NB4 (cell line): ENCODE data around the gene DACT1.

Experiments
- DNase-seq: peaks from one replicate; pipeline ENCODE4 v3.0.0; 2010; ENCODE audit warnings: low read depth
- H3K4me3 ChIP-seq: one replicate; pipeline ENCODE4 v1.5.1; 2011; ENCODE audit warnings: mild to moderate bottlenecking, low read depth, low read length, moderate library complexity
- CTCF ChIP-seq: IDR thresholded peaks from one replicate; pipeline ENCODE4 v1.5.1; 2012; ENCODE audit warnings: low read depth, low read length
- MAX ChIP-seq: IDR thresholded peaks from 2 replicates; pipeline ENCODE4 v1.6.1; 2011; ENCODE audit warnings: low read depth, low read length
- MYC ChIP-seq: IDR thresholded peaks from 2 replicates; pipeline ENCODE4 v1.6.1; 2011; ENCODE audit warnings: low read depth, low read length
- POLR2A ChIP-seq: IDR thresholded peaks from 2 replicates; pipeline ENCODE4 v1.6.1; 2011; ENCODE audit warnings: mild to moderate bottlenecking; ENCODE audit not compliant: insufficient read length; ENCODE audit errors: extremely low read depth

DACT1 gene

GRCh38 chr14:58660407-58660806 is 22.6 kb downstream of the DACT1 start:
- TF ChIP-seq MAX (no peak), MYC (no peak), POLR2A (no peak), CTCF (no peak)
- no peak for DNase-seq
- H3K4me3 ChIP-seq: no peak overlapping the region

- DNase-seq: peak; percentile 7
- no peak for TF ChIP-seq CTCF
- TF ChIP-seq POLR2A: no peak
- no peak for TF ChIP-seq MAX
- no peak for TF ChIP-seq MYC
- H3K4me3 ChIP-seq: no peak overlapping the region
Measured at GRCh38 chr14:58662018-58662417, 24.3 kb downstream of the DACT1 start.

GRCh38 chr14:58662759-58663158 is 25.0 kb downstream of the DACT1 start:
- TF ChIP-seq MYC (no peak), MAX (no peak), CTCF (no peak), POLR2A (no peak)
- DNase-seq: peak; percentile 7
- H3K4me3 ChIP-seq: no peak overlapping the region

GRCh38 chr14:58663494-58664111 is 25.8 kb downstream of the DACT1 start:
- no peak overlapping the region for H3K4me3 ChIP-seq
- DNase-seq: no peak
- TF ChIP-seq POLR2A: no peak
- no peak for TF ChIP-seq CTCF
- TF ChIP-seq MYC: no peak
- no peak for TF ChIP-seq MAX

- H3K4me3 ChIP-seq: no peak overlapping the region
- no peak for TF ChIP-seq CTCF
- no peak for TF ChIP-seq POLR2A
- no peak for TF ChIP-seq MAX
- TF ChIP-seq MYC: no peak
- no peak for DNase-seq
Measured at GRCh38 chr14:58665773-58666500, 28.2 kb downstream of the DACT1 start.
